IMR-90 (cell line): Measurements from ENCODE around the gene MAMDC4. TPM values are rescaled to one million over a fixed set of nuclear protein-coding genes. Genes with fewer than 3 reads are reported as not detected.
A peak's percentile ranks its signal among the peaks of the same experiment; 100 is the strongest.
"Not testable (repeated sequence)": the region's sequence is repeated elsewhere in the genome, so short reads cannot be mapped to it uniquely, and the experiment has no call there.

Source experiments
- ATAC-seq: fragments of 200-7000 bp; cut with Tn5 transposase; 2 replicates; pipeline ENCODE4 v1.9.1; 2020; ENCODE audit warnings: low read depth, mild to moderate bottlenecking, moderate library complexity
- BruUV-seq: library from RNA; stranded (reverse); fragments of 400-500 nt; replicated peaks from 2 replicates; lab custom pipeline; 2021; lab: Mats Ljungman, UMichigan
- CTCF ChIA-PET: fragments of 300-600 bp; formaldehyde crosslinking; extraction: SDS; loops from one replicate; lab custom pipeline; 2021; ENCODE audit warnings: antibody characterized with exemption; lab: Yijun Ruan, JAX
- POLR2A ChIA-PET: fragments of 300-600 bp; sonication (Branson Sonifier 250); formaldehyde crosslinking; loops from one replicate; lab custom pipeline; 2022; ENCODE audit warnings: antibody characterized with exemption; ENCODE audit not compliant: unreplicated experiment; lab: Charles Lee
- DNase-seq: peaks from one replicate; pipeline ENCODE4 v3.0.0; 2013
- H2AFZ ChIP-seq: replicated peaks from 2 replicates; pipeline ENCODE3; 2013; ENCODE audit warnings: low read length, mild to moderate bottlenecking; ENCODE audit not compliant: poor library complexity
- H2AK5ac ChIP-seq: 2 replicates; pipeline ENCODE4 v1.6.1; 2013; ENCODE audit warnings: low read depth, low read length, inconsistent platforms
- H2AK9ac ChIP-seq: replicated peaks from 2 replicates; pipeline ENCODE3; 2013; ENCODE audit warnings: mild to moderate bottlenecking, low read depth, low read length, moderate library complexity; ENCODE audit not compliant: poor library complexity
- H2BK120ac ChIP-seq: 2 replicates; pipeline ENCODE4 v1.6.1; 2013; ENCODE audit warnings: low read depth, low read length, inconsistent platforms
- H2BK15ac ChIP-seq: 3 replicates; pipeline ENCODE4 v1.6.1; 2013; ENCODE audit warnings: low read depth, low read length, inconsistent platforms
- H2BK20ac ChIP-seq: 2 replicates; pipeline ENCODE4 v1.6.1; 2013; ENCODE audit warnings: low read depth, mild to moderate bottlenecking, inconsistent platforms, low read length, moderate library complexity
- H2BK5ac ChIP-seq: 2 replicates; pipeline ENCODE4 v1.6.1; 2013; ENCODE audit warnings: mild to moderate bottlenecking, low read depth, low read length, inconsistent platforms; ENCODE audit not compliant: poor library complexity, severe bottlenecking
- H3K14ac ChIP-seq: replicated peaks from 2 replicates; pipeline ENCODE4 v1.6.1; 2013; ENCODE audit warnings: low read depth, low read length, inconsistent platforms
- H3K18ac ChIP-seq: 2 replicates; pipeline ENCODE4 v1.6.1; 2013; ENCODE audit warnings: low read depth, low read length, control low read depth
- H3K23ac ChIP-seq: 2 replicates; pipeline ENCODE4 v1.6.1; 2013; ENCODE audit warnings: low read depth, low read length, inconsistent platforms
- H3K27ac ChIP-seq: 2 replicates; pipeline ENCODE4 v1.5.1; 2013; ENCODE audit warnings: mild to moderate bottlenecking, control low read depth, low read length; ENCODE audit not compliant: insufficient read depth
- H3K27me3 ChIP-seq: 2 replicates; pipeline ENCODE4 v1.6.1; 2013; ENCODE audit warnings: low read length; ENCODE audit not compliant: control insufficient read depth, insufficient read depth
- H3K36me3 ChIP-seq: 2 replicates; pipeline ENCODE4 v1.6.1; 2013; ENCODE audit warnings: low read length, mixed read lengths; ENCODE audit not compliant: control insufficient read depth, insufficient read depth
- H3K4ac ChIP-seq: 2 replicates; pipeline ENCODE4 v1.6.1; 2013; ENCODE audit warnings: low read depth, low read length, inconsistent platforms
- H3K4me1 ChIP-seq: 2 replicates; pipeline ENCODE4 v1.6.1; 2013; ENCODE audit warnings: low read length, mixed read lengths; ENCODE audit not compliant: control insufficient read depth, insufficient read depth
- H3K4me2 ChIP-seq: 2 replicates; pipeline ENCODE4 v1.6.1; 2013; ENCODE audit warnings: low read depth, mild to moderate bottlenecking, control low read depth, low read length, moderate library complexity
- H3K4me3 ChIP-seq: 2 replicates; pipeline ENCODE4 v1.5.1; 2013; ENCODE audit warnings: low read depth, mild to moderate bottlenecking, control low read depth, low read length, moderate library complexity; ENCODE audit not compliant: insufficient read depth
- H3K56ac ChIP-seq: 2 replicates; pipeline ENCODE4 v1.6.1; 2013; ENCODE audit warnings: low read length, inconsistent platforms; ENCODE audit not compliant: insufficient read depth; ENCODE audit errors: extremely low read depth
- H3K79me1 ChIP-seq, 2 experiments: 2 replicates each; pipeline ENCODE4 v1.6.1; 2013; ENCODE audit warnings: low read length in 2 of 2, inconsistent platforms in 1 of 2, low read depth in 1 of 2
- H3K9ac ChIP-seq: 2 replicates; pipeline ENCODE4 v1.6.1; 2013; ENCODE audit warnings: low read depth, low read length, control low read depth
- H3K9me1 ChIP-seq: 2 replicates; pipeline ENCODE4 v1.6.1; 2013; ENCODE audit warnings: low read length, inconsistent platforms; ENCODE audit not compliant: insufficient read depth
- H3K9me3 ChIP-seq: 2 replicates; pipeline ENCODE4 v1.6.1; 2013; ENCODE audit warnings: low read length; ENCODE audit not compliant: control insufficient read depth, insufficient read depth
- H4K20me1 ChIP-seq: 2 replicates; pipeline ENCODE4 v1.6.1; 2013; ENCODE audit warnings: low read length, inconsistent platforms; ENCODE audit not compliant: insufficient read depth
- H4K5ac ChIP-seq: 2 replicates; pipeline ENCODE4 v1.6.1; 2013; ENCODE audit warnings: mild to moderate bottlenecking, low read depth, low read length, control low read depth
- H4K8ac ChIP-seq, 2 experiments: 2 replicates each; pipeline ENCODE4 v1.6.1; 2013; ENCODE audit warnings: low read depth in 2 of 2, low read length in 2 of 2, control low read depth in 1 of 2, inconsistent platforms in 1 of 2
- H4K91ac ChIP-seq: 2 replicates; pipeline ENCODE4 v1.6.1; 2013; ENCODE audit warnings: low read depth, low read length, inconsistent platforms; ENCODE audit not compliant: insufficient read depth
- WGBS, 2 experiments: methylation state at CpG; one replicate each; pipeline versions ENCODE4 v1.1.5 to v1.1.7; 2013; ENCODE audit warnings: missing lambda C conversion rate in 2 of 2; ENCODE audit not compliant: insufficient read length in 1 of 2; ENCODE audit errors: extremely low coverage in 2 of 2; 5-methylcytosine and 5-hydroxymethylcytosine counted together
- dilution Hi-C: fragments of 300-500 bp; cut with HindIII; formaldehyde crosslinking; loops from one replicate; pipeline ENCODE4 v1.14.3; 2018; ENCODE audit warnings: low sequenced_read_pairs; ENCODE audit not compliant: unreplicated experiment
- in situ Hi-C: fragments of 300-500 bp; cut with MboI; formaldehyde crosslinking; loops from 3 replicates; pipeline ENCODE4 v1.14.3; 2019; ENCODE audit warnings: low sequenced_read_pairs, inconsistent platforms, mixed read lengths
- intact Hi-C: fragments of 100-400 bp; cut with micrococcal nuclease; formaldehyde crosslinking; loops from 2 replicates; pipeline ENCODE4 v1.10.0; 2022
- polyA plus RNA-seq, 3 experiments: library from polyadenylated mRNA; depleted of rRNA; stranded (reverse); fragments of >200 nt; gene quantifications; 2 replicates each; pipeline ENCODE4 v1.2.3, GENCODE V29; 2012; ENCODE audit warnings: low replicate concordance in 1 of 3
- total RNA-seq: library from RNA; depleted of rRNA; stranded (reverse); fragments of >200 nt; gene quantifications from 2 replicates; pipeline ENCODE4 v1.2.3, GENCODE V29; 2012

MAMDC4 gene
- total and polyA plus RNA-seq, 2 of the 4 experiments (the other 2 are of a cell fraction) = 0.18 to 3.5 TPM

- H2AFZ ChIP-seq, dilution Hi-C loops, H2BK5ac ChIP-seq, intact Hi-C loops, DNase-seq, H2BK20ac ChIP-seq, H3K79me1 ChIP-seq, H3K9me1 ChIP-seq, H3K27ac ChIP-seq, H3K9ac ChIP-seq, H4K91ac ChIP-seq, H4K8ac ChIP-seq, H3K4me3 ChIP-seq, H3K4ac ChIP-seq, H4K5ac ChIP-seq, BruUV-seq, ATAC-seq, H3K23ac ChIP-seq, in situ Hi-C loops, H3K18ac ChIP-seq, H3K9me3 ChIP-seq, H2AK9ac ChIP-seq, H3K4me1 ChIP-seq, H3K56ac ChIP-seq, H3K4me2 ChIP-seq, H2BK15ac ChIP-seq: not testable (repeated sequence)
- H3K14ac ChIP-seq = peak overlapping the region; percentile 32
- H2AK5ac ChIP-seq = peak overlapping the region; percentile 50; the same call in 1 of the 2 replicates
- H2BK120ac ChIP-seq = 0 out of 2 replicates have a peak overlapping the region, but pooled peaks have one; percentile 1
- no CpG with 5 or more reads among the region's 16 CpGs for WGBS, 2 experiments
- POLR2A ChIA-PET = interaction anchor here (0.6 to 0.9 kb wide), 2 partner anchors 30 to 433 kb away, joined by 4 to 6 read pairs; no protein-coding TSS in a partner anchor
- H3K27me3 ChIP-seq = peaks cover 19% of the 10 kb centered on the region
- H3K36me3 ChIP-seq = peaks cover 11% of the 10 kb centered on the region
- H4K20me1 ChIP-seq = peaks cover 25% of the 10 kb centered on the region
- CTCF ChIA-PET = interaction anchor here (0.7 kb wide), 1 partner anchor 35 kb away, joined by 3 read pairs; no protein-coding TSS in a partner anchor
Measured at GRCh38 chr9:136841646-136842379, 10.3 kb upstream of the MAMDC4 start.
